Neural cell (in vitro differentiated cells): ENCODE results near the gene FBXO46. TPM values are rescaled to one million over a fixed set of nuclear protein-coding genes. Genes with fewer than 3 reads are reported as not detected.

Experiments
- H2AFZ ChIP-seq: fragments of 200-600, 300-800 bp; sonication (generic), shearing (Covaris generic); 2 replicates; pipeline ENCODE4 v1.6.0; 2014; ENCODE audit warnings: low read depth, mild to moderate bottlenecking, antibody characterized with exemption, low read length, moderate library complexity
- H3F3A ChIP-seq: fragments of 200-600 bp; shearing (Covaris generic); 2 replicates; pipeline ENCODE4 v1.6.1; 2016; ENCODE audit warnings: mild to moderate bottlenecking, moderate library complexity, mixed read lengths, antibody characterized with exemption, low read length; ENCODE audit not compliant: insufficient read depth, poor library complexity, severe bottlenecking
- H3K27ac ChIP-seq: fragments of 200-600, 300-800 bp; sonication (generic), shearing (Covaris generic); 2 replicates; pipeline ENCODE4 v1.5.1; 2014; ENCODE audit warnings: mild to moderate bottlenecking, low read length, moderate library complexity
- H3K27me3 ChIP-seq: fragments of 300-800, 200-600 bp; sonication (generic), shearing (Covaris generic); 2 replicates; pipeline ENCODE4 v1.6.0; 2014; ENCODE audit warnings: mild to moderate bottlenecking, low read depth, low read length, moderate library complexity; ENCODE audit not compliant: insufficient read depth
- H3K36me3 ChIP-seq: fragments of 300-800, 200-600 bp; sonication (generic), shearing (Covaris generic); 2 replicates; pipeline ENCODE4 v1.5.1; 2014; ENCODE audit warnings: mild to moderate bottlenecking, antibody characterized with exemption, low read length, moderate library complexity; ENCODE audit not compliant: insufficient read depth
- H3K4me2 ChIP-seq: fragments of 300-800, 200-600 bp; sonication (generic), shearing (Covaris generic); 2 replicates; pipeline ENCODE4 v1.6.0; 2014; ENCODE audit warnings: mild to moderate bottlenecking, low read length
- H3K4me3 ChIP-seq: fragments of 300-800, 200-600 bp; sonication (generic), shearing (Covaris generic); 2 replicates; pipeline ENCODE4 v1.5.1; 2014; ENCODE audit warnings: mild to moderate bottlenecking, low read length, moderate library complexity
- H3K79me2 ChIP-seq: fragments of 200-600 bp; shearing (Covaris generic); replicated peaks from 2 replicates; pipeline ENCODE4 v1.6.0; 2014; ENCODE audit warnings: mild to moderate bottlenecking, low read length, moderate library complexity; ENCODE audit not compliant: insufficient read depth
- H3K9ac ChIP-seq: fragments of 300-800, 200-600 bp; sonication (generic), shearing (Covaris generic); 2 replicates; pipeline ENCODE4 v1.6.1; 2016; ENCODE audit warnings: mild to moderate bottlenecking, low read length, mixed read lengths
- H3K9me2 ChIP-seq: fragments of 200-600 bp; shearing (Covaris generic); 2 replicates; pipeline ENCODE4 v1.6.1; 2016; ENCODE audit warnings: mild to moderate bottlenecking, low read length, mixed read lengths; ENCODE audit not compliant: insufficient read depth
- H3K9me3 ChIP-seq: fragments of 200-600, 300-800 bp; sonication (generic), shearing (Covaris generic); 2 replicates; pipeline ENCODE4 v1.6.1; 2016; ENCODE audit warnings: mild to moderate bottlenecking, mixed run types, low read length, moderate library complexity, mixed read lengths
- H4K20me1 ChIP-seq: fragments of 200-600 bp; shearing (Covaris generic); 2 replicates; pipeline ENCODE4 v1.6.1; 2016; ENCODE audit warnings: mild to moderate bottlenecking, mixed run types; ENCODE audit not compliant: insufficient read depth
- EP300 ChIP-seq: fragments of 450-650 bp; conservative IDR thresholded peaks from 2 replicates; pipeline ENCODE4 v1.6.1; 2014; ENCODE audit warnings: antibody characterized with exemption, mild to moderate bottlenecking, moderate library complexity; ENCODE audit not compliant: poor library complexity, severe bottlenecking
- EZH2 ChIP-seq: fragments of 200-600, 300-800 bp; shearing (Covaris generic), sonication (generic); IDR thresholded peaks from 2 replicates; pipeline ENCODE4 v1.6.1; 2014; ENCODE audit warnings: antibody characterized with exemption, low read length, borderline replicate concordance, mild to moderate bottlenecking; ENCODE audit not compliant: insufficient read depth, poor library complexity, severe bottlenecking
- MXI1 ChIP-seq: fragments of 450-650 bp; conservative IDR thresholded peaks from 2 replicates; pipeline ENCODE4 v1.6.1; 2014; ENCODE audit warnings: antibody characterized with exemption, mild to moderate bottlenecking; ENCODE audit not compliant: poor library complexity, severe bottlenecking
- POLR2AphosphoS5 ChIP-seq: IDR thresholded peaks from 2 replicates; pipeline ENCODE4 v1.6.1; 2012
- RAD21 ChIP-seq: fragments of 450-650 bp; conservative IDR thresholded peaks from 2 replicates; pipeline ENCODE4 v1.6.1; 2014; ENCODE audit warnings: antibody characterized with exemption, mild to moderate bottlenecking, moderate library complexity
- SMC3 ChIP-seq: fragments of 450-650 bp; conservative IDR thresholded peaks from 2 replicates; pipeline ENCODE4 v1.6.1; 2014; ENCODE audit warnings: antibody characterized with exemption, mild to moderate bottlenecking, moderate library complexity; ENCODE audit not compliant: poor library complexity
- TAF1 ChIP-seq: IDR thresholded peaks from 2 replicates; pipeline ENCODE4 v1.6.1; 2012; ENCODE audit warnings: low read depth
- polyA plus RNA-seq: library from polyadenylated mRNA; depleted of rRNA; stranded (reverse); fragments of >200 nt; gene quantifications from 2 replicates; pipeline ENCODE4 v1.2.3, GENCODE V29; 2014
- TF ChIP-seq, protein P1 (sequence below): fragments of 450-650 bp; IDR thresholded peaks from 2 replicates; pipeline ENCODE4 v1.5.1; 2014; ENCODE audit warnings: antibody characterized with exemption, mild to moderate bottlenecking, moderate library complexity; ENCODE audit not compliant: poor library complexity, severe bottlenecking
- TF ChIP-seq, protein P2 (sequence below): IDR thresholded peaks from 2 replicates; pipeline ENCODE4 v1.6.1; 2012; ENCODE audit warnings: borderline replicate concordance

Gene FBXO46
- polyA plus RNA-seq, 1 donor from 2014 or later, result 12.5 TPM

DNA sequence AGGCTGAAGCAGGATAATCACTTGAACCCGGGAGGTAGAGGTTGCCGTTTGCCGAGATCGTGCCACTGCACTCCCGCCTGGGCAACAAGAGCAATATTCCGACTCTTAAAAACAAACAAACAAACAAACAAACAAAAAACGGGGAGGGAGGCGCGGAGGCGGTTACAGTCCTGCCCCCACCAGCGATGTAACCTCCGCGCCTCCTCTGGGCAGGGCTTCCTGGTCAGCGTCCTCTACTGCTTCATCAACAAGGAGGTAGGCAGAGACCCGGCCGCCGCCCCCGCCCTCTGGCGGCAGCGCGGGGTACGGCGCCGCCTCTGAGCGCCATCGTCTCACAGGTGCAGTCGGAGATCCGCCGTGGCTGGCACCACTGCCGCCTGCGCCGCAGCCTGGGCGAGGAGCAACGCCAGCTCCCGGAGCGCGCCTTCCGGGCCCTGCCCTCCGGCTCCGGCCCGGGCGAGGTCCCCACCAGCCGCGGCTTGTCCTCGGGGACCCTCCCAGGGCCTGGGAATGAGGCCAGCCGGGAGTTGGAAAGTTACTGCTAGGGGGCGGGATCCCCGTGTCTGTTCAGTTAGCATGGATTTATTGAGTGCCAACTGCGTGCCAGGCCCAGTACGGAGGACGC is 49.2 kb downstream of the FBXO46 start:
- TF ChIP-seq EZH2 (no peak), SMC3 (peak; percentile 83), MXI1 (no peak), TAF1 (no peak), RAD21 (peak; percentile 70), EP300 (no peak), POLR2AphosphoS5 (no peak)
- TF ChIP-seq, protein P1, sequence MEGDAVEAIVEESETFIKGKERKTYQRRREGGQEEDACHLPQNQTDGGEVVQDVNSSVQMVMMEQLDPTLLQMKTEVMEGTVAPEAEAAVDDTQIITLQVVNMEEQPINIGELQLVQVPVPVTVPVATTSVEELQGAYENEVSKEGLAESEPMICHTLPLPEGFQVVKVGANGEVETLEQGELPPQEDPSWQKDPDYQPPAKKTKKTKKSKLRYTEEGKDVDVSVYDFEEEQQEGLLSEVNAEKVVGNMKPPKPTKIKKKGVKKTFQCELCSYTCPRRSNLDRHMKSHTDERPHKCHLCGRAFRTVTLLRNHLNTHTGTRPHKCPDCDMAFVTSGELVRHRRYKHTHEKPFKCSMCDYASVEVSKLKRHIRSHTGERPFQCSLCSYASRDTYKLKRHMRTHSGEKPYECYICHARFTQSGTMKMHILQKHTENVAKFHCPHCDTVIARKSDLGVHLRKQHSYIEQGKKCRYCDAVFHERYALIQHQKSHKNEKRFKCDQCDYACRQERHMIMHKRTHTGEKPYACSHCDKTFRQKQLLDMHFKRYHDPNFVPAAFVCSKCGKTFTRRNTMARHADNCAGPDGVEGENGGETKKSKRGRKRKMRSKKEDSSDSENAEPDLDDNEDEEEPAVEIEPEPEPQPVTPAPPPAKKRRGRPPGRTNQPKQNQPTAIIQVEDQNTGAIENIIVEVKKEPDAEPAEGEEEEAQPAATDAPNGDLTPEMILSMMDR, result peak; percentile 86
- TF ChIP-seq, protein P2, sequence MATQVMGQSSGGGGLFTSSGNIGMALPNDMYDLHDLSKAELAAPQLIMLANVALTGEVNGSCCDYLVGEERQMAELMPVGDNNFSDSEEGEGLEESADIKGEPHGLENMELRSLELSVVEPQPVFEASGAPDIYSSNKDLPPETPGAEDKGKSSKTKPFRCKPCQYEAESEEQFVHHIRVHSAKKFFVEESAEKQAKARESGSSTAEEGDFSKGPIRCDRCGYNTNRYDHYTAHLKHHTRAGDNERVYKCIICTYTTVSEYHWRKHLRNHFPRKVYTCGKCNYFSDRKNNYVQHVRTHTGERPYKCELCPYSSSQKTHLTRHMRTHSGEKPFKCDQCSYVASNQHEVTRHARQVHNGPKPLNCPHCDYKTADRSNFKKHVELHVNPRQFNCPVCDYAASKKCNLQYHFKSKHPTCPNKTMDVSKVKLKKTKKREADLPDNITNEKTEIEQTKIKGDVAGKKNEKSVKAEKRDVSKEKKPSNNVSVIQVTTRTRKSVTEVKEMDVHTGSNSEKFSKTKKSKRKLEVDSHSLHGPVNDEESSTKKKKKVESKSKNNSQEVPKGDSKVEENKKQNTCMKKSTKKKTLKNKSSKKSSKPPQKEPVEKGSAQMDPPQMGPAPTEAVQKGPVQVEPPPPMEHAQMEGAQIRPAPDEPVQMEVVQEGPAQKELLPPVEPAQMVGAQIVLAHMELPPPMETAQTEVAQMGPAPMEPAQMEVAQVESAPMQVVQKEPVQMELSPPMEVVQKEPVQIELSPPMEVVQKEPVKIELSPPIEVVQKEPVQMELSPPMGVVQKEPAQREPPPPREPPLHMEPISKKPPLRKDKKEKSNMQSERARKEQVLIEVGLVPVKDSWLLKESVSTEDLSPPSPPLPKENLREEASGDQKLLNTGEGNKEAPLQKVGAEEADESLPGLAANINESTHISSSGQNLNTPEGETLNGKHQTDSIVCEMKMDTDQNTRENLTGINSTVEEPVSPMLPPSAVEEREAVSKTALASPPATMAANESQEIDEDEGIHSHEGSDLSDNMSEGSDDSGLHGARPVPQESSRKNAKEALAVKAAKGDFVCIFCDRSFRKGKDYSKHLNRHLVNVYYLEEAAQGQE, result no peak
- Histone ChIP-seq H3K4me3 (peak overlapping the region; percentile 34), H2AFZ (no peak overlapping the region), H3K9me2 (no peaks in the 10 kb centered on the region), H3F3A (no peaks in the 10 kb centered on the region), H3K9ac (no peak overlapping the region), H3K79me2 (no peaks in the 10 kb centered on the region), H3K9me3 (no peaks in the 10 kb centered on the region), H4K20me1 (no peaks in the 10 kb centered on the region), H3K27me3 (peaks cover 25% of the 10 kb centered on the region), H3K36me3 (no peaks in the 10 kb centered on the region), H3K4me2 (no peak overlapping the region), H3K27ac (no peak overlapping the region)

DNA sequence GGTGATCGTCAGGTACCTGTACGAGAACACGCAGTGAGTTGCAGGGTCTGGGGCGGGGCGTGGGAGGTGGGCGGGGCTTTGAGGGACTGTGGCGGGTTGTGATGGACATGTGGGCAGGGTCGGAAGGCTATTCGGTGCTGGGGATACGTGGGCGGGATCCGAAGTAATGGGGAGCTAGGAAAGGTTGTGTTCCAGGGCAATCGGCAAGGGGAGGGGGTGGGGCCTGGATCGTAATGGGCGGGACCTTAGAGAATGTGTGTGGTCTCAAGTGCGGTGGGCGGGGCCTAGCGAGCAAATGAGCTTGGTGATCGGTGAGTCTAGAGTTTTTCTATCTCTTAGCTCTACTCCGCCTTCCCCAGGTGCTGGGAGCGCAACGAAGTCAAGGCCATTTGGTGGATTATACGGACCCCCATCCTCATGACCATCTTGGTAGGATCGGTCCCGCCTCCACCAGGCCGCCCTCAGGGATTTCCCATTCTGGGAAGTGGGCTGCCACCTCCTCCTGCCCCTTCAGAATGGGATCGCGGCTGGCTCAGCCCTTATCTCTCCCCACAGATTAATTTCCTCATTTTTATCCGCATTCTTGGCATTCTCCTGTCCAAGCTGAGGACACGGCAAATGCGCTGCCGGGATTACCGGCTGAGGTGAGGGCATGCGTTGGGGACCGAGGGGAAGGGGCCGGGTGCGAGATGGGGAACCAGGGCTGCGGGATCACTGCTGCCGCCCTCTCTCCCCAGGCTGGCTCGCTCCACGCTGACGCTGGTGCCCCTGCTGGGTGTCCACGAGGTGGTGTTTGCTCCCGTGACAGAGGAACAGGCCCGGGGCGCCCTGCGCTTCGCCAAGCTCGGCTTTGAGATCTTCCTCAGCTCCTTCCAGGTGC is 53.1 kb downstream of the FBXO46 start:
- Histone ChIP-seq H3K4me2 (no peak overlapping the region), H3K9me2 (no peaks in the 10 kb centered on the region), H3K27me3 (peaks cover 33% of the 10 kb centered on the region), H3K36me3 (no peaks in the 10 kb centered on the region), H3F3A (no peaks in the 10 kb centered on the region), H2AFZ (no peak overlapping the region), H3K9me3 (no peaks in the 10 kb centered on the region), H4K20me1 (no peaks in the 10 kb centered on the region), H3K79me2 (no peaks in the 10 kb centered on the region), H3K27ac (no peak overlapping the region), H3K4me3 (no peak overlapping the region), H3K9ac (no peak overlapping the region)
- TF ChIP-seq, protein P2, result no peak
- TF ChIP-seq, protein P1, result no peak
